ENCODE measurements around the gene TRPM3.

The TRPM3 gene

GRCh38 chr9:71094708-71095251 is 26.6 kb downstream of the TRPM3 start:
- TF ChIP-seq, protein P1, sequence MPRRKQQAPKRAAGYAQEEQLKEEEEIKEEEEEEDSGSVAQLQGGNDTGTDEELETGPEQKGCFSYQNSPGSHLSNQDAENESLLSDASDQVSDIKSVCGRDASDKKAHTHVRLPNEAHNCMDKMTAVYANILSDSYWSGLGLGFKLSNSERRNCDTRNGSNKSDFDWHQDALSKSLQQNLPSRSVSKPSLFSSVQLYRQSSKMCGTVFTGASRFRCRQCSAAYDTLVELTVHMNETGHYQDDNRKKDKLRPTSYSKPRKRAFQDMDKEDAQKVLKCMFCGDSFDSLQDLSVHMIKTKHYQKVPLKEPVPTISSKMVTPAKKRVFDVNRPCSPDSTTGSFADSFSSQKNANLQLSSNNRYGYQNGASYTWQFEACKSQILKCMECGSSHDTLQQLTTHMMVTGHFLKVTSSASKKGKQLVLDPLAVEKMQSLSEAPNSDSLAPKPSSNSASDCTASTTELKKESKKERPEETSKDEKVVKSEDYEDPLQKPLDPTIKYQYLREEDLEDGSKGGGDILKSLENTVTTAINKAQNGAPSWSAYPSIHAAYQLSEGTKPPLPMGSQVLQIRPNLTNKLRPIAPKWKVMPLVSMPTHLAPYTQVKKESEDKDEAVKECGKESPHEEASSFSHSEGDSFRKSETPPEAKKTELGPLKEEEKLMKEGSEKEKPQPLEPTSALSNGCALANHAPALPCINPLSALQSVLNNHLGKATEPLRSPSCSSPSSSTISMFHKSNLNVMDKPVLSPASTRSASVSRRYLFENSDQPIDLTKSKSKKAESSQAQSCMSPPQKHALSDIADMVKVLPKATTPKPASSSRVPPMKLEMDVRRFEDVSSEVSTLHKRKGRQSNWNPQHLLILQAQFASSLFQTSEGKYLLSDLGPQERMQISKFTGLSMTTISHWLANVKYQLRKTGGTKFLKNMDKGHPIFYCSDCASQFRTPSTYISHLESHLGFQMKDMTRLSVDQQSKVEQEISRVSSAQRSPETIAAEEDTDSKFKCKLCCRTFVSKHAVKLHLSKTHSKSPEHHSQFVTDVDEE (CRISPR knock-in tag; IDR thresholded peaks at IDR 0.05): no peak
- TF ChIP-seq, protein P2, sequence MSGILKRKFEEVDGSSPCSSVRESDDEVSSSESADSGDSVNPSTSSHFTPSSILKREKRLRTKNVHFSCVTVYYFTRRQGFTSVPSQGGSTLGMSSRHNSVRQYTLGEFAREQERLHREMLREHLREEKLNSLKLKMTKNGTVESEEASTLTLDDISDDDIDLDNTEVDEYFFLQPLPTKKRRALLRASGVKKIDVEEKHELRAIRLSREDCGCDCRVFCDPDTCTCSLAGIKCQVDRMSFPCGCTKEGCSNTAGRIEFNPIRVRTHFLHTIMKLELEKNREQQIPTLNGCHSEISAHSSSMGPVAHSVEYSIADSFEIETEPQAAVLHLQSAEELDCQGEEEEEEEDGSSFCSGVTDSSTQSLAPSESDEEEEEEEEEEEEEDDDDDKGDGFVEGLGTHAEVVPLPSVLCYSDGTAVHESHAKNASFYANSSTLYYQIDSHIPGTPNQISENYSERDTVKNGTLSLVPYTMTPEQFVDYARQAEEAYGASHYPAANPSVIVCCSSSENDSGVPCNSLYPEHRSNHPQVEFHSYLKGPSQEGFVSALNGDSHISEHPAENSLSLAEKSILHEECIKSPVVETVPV (CRISPR knock-in tag; IDR thresholded peaks at IDR 0.05): no peak
- TF ChIP-seq ZC3H10 (CRISPR knock-in tag; IDR thresholded peaks at IDR 0.05) (no peak), ARNTL (CRISPR knock-in tag; IDR thresholded peaks at IDR 0.05; ENCODE audit: borderline replicate concordance, low read depth) (no peak), SNAI2 (CRISPR knock-in tag; IDR thresholded peaks at IDR 0.05) (no peak), TCF4 (CRISPR knock-in tag; IDR thresholded peaks at IDR 0.05; ENCODE audit: borderline replicate concordance) (no peak), ZNF70 (CRISPR knock-in tag; IDR thresholded peaks at IDR 0.05) (no peak), POU6F1 (CRISPR knock-in tag; IDR thresholded peaks at IDR 0.05; ENCODE audit: borderline replicate concordance, low read depth) (no peak), ZFP3 (CRISPR knock-in tag; IDR thresholded peaks at IDR 0.05) (no peak), ZNF565 (CRISPR knock-in tag; conservative IDR thresholded peaks at IDR 0.05; ENCODE audit: low read depth) (no peak), RARB (CRISPR knock-in tag; IDR thresholded peaks at IDR 0.05) (no peak), BACH2 (CRISPR knock-in tag; IDR thresholded peaks at IDR 0.05; ENCODE audit: borderline replicate concordance) (no peak)
- TF ChIP-seq, protein P3, sequence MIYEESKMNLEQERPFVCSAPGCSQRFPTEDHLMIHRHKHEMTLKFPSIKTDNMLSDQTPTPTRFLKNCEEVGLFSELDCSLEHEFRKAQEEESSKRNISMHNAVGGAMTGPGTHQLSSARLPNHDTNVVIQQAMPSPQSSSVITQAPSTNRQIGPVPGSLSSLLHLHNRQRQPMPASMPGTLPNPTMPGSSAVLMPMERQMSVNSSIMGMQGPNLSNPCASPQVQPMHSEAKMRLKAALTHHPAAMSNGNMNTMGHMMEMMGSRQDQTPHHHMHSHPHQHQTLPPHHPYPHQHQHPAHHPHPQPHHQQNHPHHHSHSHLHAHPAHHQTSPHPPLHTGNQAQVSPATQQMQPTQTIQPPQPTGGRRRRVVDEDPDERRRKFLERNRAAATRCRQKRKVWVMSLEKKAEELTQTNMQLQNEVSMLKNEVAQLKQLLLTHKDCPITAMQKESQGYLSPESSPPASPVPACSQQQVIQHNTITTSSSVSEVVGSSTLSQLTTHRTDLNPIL (CRISPR knock-in tag; IDR thresholded peaks at IDR 0.05; ENCODE audit: low read depth): no peak
- no peak for ATAC-seq

GRCh38 chr9:71090896-71091295 is 30.5 kb downstream of the TRPM3 start:
- no peak for ATAC-seq
- TF ChIP-seq ZNF8 (CRISPR knock-in tag; IDR thresholded peaks at IDR 0.05): no peak
- no peak for TF ChIP-seq ZFP3 (CRISPR knock-in tag; IDR thresholded peaks at IDR 0.05)
- TF ChIP-seq PPARA (CRISPR knock-in tag; IDR thresholded peaks at IDR 0.05; ENCODE audit: borderline replicate concordance): no peak
- TF ChIP-seq OSR1 (CRISPR knock-in tag; IDR thresholded peaks at IDR 0.05): no peak
- TF ChIP-seq ESRRG (CRISPR knock-in tag; IDR thresholded peaks at IDR 0.05): no peak
- TF ChIP-seq, protein P2 (CRISPR knock-in tag; IDR thresholded peaks at IDR 0.05): no peak

DNA sequence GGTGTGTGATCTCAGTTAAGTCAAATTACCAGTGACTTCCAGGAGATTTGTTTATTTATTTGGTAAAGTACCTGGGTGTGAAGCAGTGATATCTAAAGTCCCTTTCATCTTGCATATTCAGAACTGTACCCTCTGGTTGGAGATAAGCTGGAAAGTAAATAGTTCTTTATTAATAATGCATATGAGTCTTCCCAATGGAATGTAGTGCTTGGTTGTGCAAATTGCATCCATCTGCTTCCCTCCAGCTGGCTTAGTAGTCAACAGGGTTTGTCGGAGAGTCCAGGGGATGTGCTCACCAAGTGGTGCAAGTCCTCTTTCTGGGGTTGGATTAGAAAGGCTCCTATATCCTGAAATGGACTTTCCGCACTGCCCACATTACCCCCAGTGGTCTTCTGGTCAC is 42.0 kb downstream of the TRPM3 start:
- no peak for TF ChIP-seq ARNTL (CRISPR knock-in tag; IDR thresholded peaks at IDR 0.05; ENCODE audit: borderline replicate concordance, low read depth)
- no peak for TF ChIP-seq ZNF565 (CRISPR knock-in tag; conservative IDR thresholded peaks at IDR 0.05; ENCODE audit: low read depth)
- TF ChIP-seq OSR1 (CRISPR knock-in tag; IDR thresholded peaks at IDR 0.05): no peak
- no peak for ATAC-seq

- no peak for ATAC-seq
- TF ChIP-seq ZFP3 (CRISPR knock-in tag; IDR thresholded peaks at IDR 0.05) (no peak), ESRRG (CRISPR knock-in tag; IDR thresholded peaks at IDR 0.05) (no peak), RARB (CRISPR knock-in tag; IDR thresholded peaks at IDR 0.05) (no peak), ISL1 (CRISPR knock-in tag; IDR thresholded peaks at IDR 0.05) (no peak), POU6F1 (CRISPR knock-in tag; IDR thresholded peaks at IDR 0.05; ENCODE audit: borderline replicate concordance, low read depth) (no peak)
Measured at GRCh38 chr9:71076096-71076495, 45.3 kb downstream of the TRPM3 start.

Measured in SK-N-SH treated with all-trans-retinoic acid at 6 μM for 48 hours (cell line).